GM18505 (cell line): ENCODE data around the gene TGM5.
"Not testable (repeated sequence)": the region's sequence is repeated elsewhere in the genome, so short reads cannot be mapped to it uniquely, and the experiment has no call there.

Experiments used
- ATAC-seq: cut with Tn5 transposase; IDR thresholded peaks from one replicate; pipeline ENCODE4 v1.9.1; 2021; ENCODE audit not compliant: unreplicated experiment
- POLR2A ChIP-seq: IDR thresholded peaks from 4 replicates; pipeline ENCODE4 v1.6.1; 2011; ENCODE audit warnings: borderline replicate concordance; ENCODE audit not compliant: insufficient read depth, insufficient read length; ENCODE audit errors: extremely low read depth

The TGM5 gene

DNA sequence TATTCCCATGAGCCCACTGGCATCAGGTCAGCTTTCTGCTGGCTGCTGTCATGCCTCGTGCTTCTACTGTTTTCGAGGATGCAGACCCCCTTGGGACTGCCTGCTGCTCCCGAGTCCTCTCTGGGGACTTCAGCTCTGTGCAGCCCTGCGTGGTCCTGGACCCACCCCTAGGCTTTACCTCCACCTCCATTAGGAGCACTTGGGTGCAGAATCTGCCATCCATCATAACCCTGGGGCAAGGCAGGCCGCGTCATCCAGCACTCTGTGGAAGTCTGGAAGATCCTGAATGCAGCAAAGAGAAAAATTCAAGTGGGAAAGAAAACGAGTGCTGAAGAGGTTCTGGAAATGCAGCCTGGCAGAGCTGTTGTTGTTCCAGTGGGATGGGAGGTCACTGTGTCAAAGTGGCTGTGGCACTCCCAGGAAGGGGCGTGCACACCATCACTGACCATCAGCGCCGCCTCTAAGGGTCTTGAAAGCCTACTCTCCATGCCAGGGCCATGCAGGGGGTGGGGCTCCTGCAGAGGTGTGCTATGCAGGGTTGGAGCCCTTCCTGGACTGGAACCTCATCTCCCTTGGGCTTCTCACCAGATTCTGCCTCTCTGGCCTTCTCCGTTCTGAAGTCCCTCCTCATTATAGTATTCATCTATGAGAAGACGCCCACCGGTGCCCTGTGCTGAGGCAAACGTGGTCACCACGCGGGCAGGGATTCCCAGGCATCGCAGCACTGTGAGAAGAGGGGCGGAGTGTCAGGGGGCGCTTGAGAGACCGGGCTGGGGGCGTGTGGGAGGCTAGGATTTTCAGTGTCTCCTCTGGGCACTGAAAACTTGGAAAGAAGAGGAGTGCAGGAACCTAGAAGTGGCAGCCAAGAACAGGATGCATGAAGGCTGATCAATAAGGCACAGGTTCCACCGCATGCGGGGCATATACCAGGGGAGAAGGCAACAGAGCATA, 58.4 kb downstream of the TGM5 start:
- no peak for TF ChIP-seq POLR2A
- ATAC-seq = no peak

GRCh38 chr15:43207024-43207423, 59.7 kb downstream of the TGM5 start:
- ATAC-seq = no peak
- TF ChIP-seq POLR2A = no peak

- TF ChIP-seq POLR2A = no peak
- ATAC-seq = no peak
Observed at GRCh38 chr15:43206054-43206453, 60.7 kb downstream of the TGM5 start.

DNA sequence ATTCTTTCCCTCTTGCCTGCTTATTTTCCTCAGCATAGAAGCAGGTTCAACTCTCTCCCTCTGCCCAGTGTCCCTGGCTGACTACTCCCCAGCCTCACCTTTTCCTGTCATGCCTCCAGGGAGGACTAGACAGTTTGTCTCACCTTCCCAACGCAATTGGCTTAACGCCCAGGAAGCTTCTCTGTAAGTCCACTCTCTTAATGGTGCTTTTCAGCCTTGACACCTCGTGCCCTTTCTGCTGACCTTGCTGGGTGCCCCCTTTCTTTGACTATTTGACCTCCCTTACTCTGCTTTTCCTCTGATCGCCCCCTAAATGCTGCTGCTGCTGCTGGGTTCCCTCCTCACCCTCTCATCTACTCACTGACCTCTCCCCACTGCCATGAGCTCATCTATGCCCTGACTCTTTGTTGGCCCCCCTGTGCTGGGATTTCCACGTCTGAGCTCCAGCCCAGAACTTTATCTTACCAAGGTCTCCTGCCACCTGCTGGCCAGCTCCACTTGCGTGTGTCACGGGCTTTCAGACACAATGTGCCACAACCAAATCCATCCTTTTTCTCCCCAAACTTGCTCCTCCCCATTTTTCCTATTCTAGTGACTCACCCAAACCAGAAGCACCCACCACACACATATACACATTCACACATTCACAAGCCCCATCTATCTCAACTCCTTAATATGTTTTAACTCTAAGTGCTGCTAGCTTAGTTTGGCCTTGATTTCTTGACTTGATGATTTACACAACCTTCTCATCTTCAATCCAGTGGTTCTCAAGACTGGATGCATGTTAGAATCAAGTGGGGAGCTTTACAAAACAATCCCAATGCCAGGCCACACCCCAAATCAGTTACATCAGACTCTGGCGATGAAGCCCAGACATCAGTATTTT, 62.5 kb downstream of the TGM5 start:
- ATAC-seq = no peak
- TF ChIP-seq POLR2A = no peak

DNA sequence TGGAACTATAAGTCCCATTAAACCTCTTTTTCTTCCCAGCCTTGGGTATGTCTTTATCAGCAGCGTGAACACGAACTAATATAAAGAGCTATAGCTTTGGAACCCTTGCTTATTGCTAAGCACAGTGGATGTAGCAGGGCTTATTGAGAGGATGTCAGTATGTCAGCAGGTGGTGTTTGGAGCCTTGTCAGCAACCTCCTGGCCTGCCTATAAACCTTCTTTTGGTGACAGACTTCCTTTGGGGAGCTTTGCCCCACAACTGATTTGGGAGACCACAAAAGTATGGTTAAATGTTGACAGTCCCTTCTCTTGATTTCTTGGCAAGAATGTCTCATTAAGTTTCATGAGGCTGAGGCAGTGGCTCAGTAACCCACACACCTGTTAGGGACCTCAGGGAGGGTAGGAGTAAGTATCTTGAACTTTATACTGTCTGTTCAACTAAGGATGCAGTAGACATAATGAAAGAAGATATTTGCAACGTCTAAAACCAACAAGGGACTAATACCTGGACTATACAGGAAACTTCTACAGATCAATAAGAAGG, 66.7 kb downstream of the TGM5 start:
- no peak for TF ChIP-seq POLR2A

GRCh38 chr15:43198992-43199391, 67.7 kb downstream of the TGM5 start:
- no peak for ATAC-seq
- no peak for TF ChIP-seq POLR2A

More for the DNA sequence above, 66.7 kb downstream of the TGM5 start:
- ATAC-seq = no peak

GRCh38 chr15:43198556-43198955, 68.2 kb downstream of the TGM5 start:
- not testable (repeated sequence) for ATAC-seq

GRCh38 chr15:43197773-43198172, 69.0 kb downstream of the TGM5 start:
- ATAC-seq = not testable (repeated sequence)

DNA sequence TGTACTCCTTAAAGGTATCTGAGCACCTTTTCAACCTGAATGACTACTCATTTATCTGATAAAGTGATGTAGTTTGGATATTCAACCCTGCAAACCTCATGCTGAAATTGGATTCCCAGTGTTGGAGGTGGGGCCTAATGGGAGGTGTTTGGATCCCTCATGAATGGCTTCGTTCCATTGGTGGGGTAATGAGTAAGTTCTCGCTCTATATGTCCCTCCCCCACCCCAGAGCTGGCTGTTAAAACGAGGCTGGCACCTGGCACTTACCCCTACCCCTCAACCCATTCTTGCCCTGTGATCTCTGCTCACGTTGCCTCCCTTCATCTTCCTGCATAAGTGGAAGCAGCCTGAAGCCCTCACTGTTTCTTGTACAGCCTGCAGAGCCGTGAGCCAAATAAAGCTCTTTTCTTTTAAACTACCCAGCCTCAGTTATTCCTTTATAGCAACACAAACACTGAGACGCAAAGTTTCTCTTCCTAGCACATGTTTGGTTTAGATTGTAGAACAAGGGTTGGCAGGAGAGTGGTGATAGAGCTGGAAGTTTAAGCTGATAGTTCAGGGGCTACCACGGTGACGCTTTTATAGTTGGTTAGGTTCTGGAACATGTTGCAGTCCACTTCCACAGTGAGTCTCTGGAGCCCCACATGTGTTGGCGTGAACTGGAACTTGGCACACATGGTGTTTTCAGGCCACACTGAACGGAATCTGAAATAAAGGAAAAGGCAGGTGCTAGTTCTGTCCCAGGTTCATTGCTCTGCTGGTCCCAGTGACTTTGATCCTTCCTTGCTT, 69.8 kb downstream of the TGM5 start:
- no peak for TF ChIP-seq POLR2A
- no peak for ATAC-seq

- no peak for ATAC-seq
- TF ChIP-seq POLR2A = no peak
Observed at GRCh38 chr15:43194795-43195194, 71.9 kb downstream of the TGM5 start.

DNA sequence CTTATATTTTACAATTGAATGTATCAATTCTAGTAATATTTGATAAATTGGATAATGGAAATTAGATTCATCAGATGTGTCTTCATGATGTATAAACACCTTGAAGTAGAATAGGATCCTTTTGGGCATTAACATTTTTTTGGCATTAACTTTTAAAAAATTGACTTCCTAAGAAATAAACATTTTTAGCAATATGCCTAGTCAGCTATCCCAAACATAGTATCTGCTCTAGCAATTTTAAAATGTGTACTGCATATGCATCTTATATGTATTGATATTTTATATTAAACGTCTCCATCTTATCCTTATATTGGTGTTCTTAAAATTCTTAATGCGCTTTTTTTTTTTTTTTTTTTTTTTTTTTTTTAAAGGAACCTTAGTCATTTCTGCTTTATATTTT, 73.0 kb downstream of the TGM5 start:
- no peak for ATAC-seq
- no peak for TF ChIP-seq POLR2A

DNA sequence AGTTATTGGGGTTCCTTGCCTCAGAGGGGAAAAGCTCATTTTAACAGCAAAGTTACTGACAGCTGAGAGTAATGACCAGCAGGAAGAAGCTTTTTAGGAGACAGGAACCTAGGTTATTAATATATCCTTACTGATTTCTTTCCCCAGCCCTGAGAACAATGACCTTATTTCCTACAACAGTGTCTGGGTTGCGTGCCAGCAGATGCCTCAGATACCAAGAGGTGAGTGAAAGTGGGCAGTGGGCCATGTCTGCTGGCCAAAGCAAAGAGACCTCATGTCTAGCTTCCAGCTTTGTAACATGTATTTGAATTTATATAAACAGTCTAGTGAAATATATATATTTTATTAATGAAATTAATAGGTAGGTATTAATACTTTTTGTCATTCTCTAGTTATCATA, 76.5 kb downstream of the TGM5 start:
- TF ChIP-seq POLR2A = no peak
- ATAC-seq = no peak

- no peak for TF ChIP-seq POLR2A
- no peak for ATAC-seq
Observed at GRCh38 chr15:43189296-43189695, 77.4 kb downstream of the TGM5 start.
